Nephron progenitor cell (in vitro differentiated cells): ENCODE measurements around the gene ANAPC13.

Experiments used
- DNase-seq: peaks from one replicate; pipeline ENCODE4 v3.0.0; 2021
- H3K27ac Mint-ChIP-seq: 2 replicates; pipeline ENCODE4 v1.8.0; 2021; ENCODE audit warnings: mild to moderate bottlenecking, moderate library complexity, mixed read lengths
- H3K27me3 Mint-ChIP-seq: 2 replicates; pipeline ENCODE4 v1.8.0; 2021; ENCODE audit warnings: mild to moderate bottlenecking, low read depth, mixed read lengths; ENCODE audit not compliant: poor library complexity
- H3K36me3 Mint-ChIP-seq: 2 replicates; pipeline ENCODE4 v1.8.0; 2021; ENCODE audit warnings: low read depth, mixed read lengths
- H3K4me1 Mint-ChIP-seq: 2 replicates; pipeline ENCODE4 v1.8.0; 2021; ENCODE audit warnings: mixed read lengths
- H3K4me3 Mint-ChIP-seq: 2 replicates; pipeline ENCODE4 v1.8.0; 2021; ENCODE audit warnings: mild to moderate bottlenecking, moderate library complexity, mixed read lengths
- H3K9me3 Mint-ChIP-seq: 2 replicates; pipeline ENCODE4 v1.8.0; 2021; ENCODE audit warnings: mild to moderate bottlenecking, moderate library complexity, mixed read lengths
- TF ChIP-seq, protein P1 (sequence below): fragments of 200-600 bp; sonication (generic); IDR thresholded peaks from 2 replicates; pipeline ENCODE4 v1.5.0; 2021; ENCODE audit warnings: antibody characterized with exemption

ANAPC13 gene

DNA sequence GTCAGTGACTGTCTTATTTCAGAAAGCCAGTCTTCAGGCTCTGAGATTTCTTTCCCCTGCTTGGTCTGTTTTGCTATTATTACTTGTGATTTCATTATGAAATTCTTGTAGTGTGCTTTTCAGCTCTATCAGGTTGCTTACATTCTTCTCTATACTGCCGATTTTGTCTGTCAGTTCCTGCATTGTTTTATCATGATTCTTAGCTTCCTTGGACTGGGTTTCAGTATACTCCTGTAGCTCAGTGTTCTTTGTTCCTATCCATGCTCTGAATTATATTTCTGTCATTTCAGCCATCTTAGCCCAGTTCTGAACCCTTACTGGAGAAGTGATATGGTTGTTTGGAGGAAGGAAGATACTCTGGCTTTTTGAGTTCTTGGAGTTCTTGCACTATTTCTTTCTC lies 40.5 kb upstream of the ANAPC13 start:
- Mint-ChIP-seq H3K27ac (no peak overlapping the region), H3K4me3 (no peak overlapping the region), H3K9me3 (peaks cover 49% of the 10 kb centered on the region), H3K36me3 (peaks cover 67% of the 10 kb centered on the region), H3K4me1 (no peaks in the 10 kb centered on the region), H3K27me3 (no peaks in the 10 kb centered on the region)
- TF ChIP-seq, protein P1, sequence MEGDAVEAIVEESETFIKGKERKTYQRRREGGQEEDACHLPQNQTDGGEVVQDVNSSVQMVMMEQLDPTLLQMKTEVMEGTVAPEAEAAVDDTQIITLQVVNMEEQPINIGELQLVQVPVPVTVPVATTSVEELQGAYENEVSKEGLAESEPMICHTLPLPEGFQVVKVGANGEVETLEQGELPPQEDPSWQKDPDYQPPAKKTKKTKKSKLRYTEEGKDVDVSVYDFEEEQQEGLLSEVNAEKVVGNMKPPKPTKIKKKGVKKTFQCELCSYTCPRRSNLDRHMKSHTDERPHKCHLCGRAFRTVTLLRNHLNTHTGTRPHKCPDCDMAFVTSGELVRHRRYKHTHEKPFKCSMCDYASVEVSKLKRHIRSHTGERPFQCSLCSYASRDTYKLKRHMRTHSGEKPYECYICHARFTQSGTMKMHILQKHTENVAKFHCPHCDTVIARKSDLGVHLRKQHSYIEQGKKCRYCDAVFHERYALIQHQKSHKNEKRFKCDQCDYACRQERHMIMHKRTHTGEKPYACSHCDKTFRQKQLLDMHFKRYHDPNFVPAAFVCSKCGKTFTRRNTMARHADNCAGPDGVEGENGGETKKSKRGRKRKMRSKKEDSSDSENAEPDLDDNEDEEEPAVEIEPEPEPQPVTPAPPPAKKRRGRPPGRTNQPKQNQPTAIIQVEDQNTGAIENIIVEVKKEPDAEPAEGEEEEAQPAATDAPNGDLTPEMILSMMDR = no peak
- no peak for DNase-seq

DNA sequence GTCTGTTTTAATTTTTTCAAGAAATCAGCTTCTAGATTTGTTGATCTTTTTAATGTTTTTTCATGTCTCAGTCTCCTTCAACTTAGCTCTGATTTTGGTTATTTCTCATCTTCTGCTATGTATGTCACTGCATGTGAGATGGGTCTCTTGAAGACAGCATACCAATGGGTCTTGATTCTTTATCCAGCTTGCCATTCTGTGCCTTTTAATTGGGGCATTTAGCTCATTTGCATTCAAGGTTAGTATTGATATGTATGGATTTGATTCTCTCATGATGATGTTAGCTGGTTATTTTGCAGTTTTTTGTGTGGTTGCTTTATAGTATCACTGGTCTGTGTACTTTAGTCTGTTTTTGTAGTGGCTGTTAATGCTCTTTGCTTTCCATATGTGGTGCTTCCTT lies 39.5 kb upstream of the ANAPC13 start:
- DNase-seq = no peak
- TF ChIP-seq, protein P1 = no peak
- H3K36me3 Mint-ChIP-seq = peaks cover 76% of the 10 kb centered on the region
- H3K4me1 Mint-ChIP-seq = no peaks in the 10 kb centered on the region
- no peaks in the 10 kb centered on the region for H3K27me3 Mint-ChIP-seq
- no peak overlapping the region for H3K27ac Mint-ChIP-seq
- H3K9me3 Mint-ChIP-seq = peaks cover 58% of the 10 kb centered on the region
- H3K4me3 Mint-ChIP-seq = no peak overlapping the region

DNA sequence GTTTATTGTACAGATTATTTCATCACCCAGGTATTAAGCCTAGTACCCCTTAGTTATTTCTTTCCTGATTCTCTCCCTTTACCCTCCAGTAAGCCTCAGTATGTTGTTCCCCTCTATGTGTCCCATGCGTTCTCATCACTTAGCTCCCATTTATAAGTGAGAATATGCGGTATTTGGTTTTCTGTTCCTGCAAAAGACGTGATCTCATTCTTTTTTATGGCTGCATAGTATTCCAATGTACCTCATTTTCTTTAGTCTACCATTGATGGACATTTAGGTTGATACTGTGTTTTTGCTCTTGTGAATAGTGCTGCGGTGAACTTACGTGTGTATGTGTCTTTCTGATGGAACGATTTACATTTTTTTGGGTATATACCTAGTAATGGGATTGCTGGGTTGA lies 36.8 kb upstream of the ANAPC13 start:
- TF ChIP-seq, protein P1 = no peak
- peaks cover 96% of the 10 kb centered on the region for H3K36me3 Mint-ChIP-seq
- no peaks in the 10 kb centered on the region for H3K4me1 Mint-ChIP-seq
- H3K4me3 Mint-ChIP-seq = no peak overlapping the region
- H3K27ac Mint-ChIP-seq = peak overlapping the region; percentile 60
- DNase-seq = no peak
- peaks cover 84% of the 10 kb centered on the region for H3K9me3 Mint-ChIP-seq
- no peaks in the 10 kb centered on the region for H3K27me3 Mint-ChIP-seq

DNA sequence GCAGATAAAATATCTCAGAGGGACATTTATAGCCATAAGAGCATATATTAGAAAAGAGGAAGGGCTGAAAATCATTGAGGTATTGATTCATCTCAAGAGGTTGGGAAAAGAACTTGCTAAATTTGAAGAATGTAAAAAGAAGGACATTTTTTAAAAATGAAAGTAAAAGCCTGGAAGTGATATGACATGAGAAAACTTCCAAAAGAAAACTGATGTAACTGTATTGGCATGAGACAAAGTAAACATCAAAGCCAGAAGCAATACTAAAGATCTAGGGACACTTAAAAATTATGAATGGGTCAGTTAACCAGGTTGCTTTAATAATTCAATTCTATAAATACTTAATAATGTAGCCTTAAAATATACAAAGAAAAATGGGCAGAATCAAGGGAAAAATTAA lies 32.0 kb upstream of the ANAPC13 start:
- no peak overlapping the region for H3K4me3 Mint-ChIP-seq
- H3K27ac Mint-ChIP-seq = no peak overlapping the region
- H3K4me1 Mint-ChIP-seq = peaks cover 13% of the 10 kb centered on the region
- peaks cover 94% of the 10 kb centered on the region for H3K36me3 Mint-ChIP-seq
- H3K9me3 Mint-ChIP-seq = peaks cover 49% of the 10 kb centered on the region
- no peak for DNase-seq
- no peaks in the 10 kb centered on the region for H3K27me3 Mint-ChIP-seq
- TF ChIP-seq, protein P1 = no peak

DNA sequence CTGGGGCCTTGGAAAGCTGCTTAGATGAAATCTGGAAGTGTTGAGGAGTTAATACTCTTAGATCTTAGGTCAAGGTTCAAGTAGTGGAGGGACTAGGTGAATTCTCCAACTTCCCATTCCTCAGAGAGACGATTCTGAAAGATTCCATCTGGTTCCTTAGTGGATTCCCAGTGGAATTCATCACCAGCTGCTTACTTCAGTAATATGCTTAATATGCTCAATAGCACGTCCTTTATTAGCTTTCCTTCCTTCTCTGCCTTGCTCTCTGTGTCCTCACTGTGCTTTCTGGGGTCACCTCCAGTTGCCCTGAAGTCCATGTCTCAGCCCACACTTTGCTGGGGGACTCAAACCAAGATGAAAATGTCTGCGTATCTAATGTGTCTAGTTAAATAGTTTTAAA lies 31.1 kb upstream of the ANAPC13 start:
- TF ChIP-seq, protein P1 = no peak
- no peaks in the 10 kb centered on the region for H3K27me3 Mint-ChIP-seq
- H3K36me3 Mint-ChIP-seq = peaks cover 85% of the 10 kb centered on the region
- peaks cover 13% of the 10 kb centered on the region for H3K4me1 Mint-ChIP-seq
- no peak for DNase-seq
- H3K27ac Mint-ChIP-seq = peak overlapping the region; percentile 80
- no peak overlapping the region for H3K4me3 Mint-ChIP-seq
- peaks cover 40% of the 10 kb centered on the region for H3K9me3 Mint-ChIP-seq

DNA sequence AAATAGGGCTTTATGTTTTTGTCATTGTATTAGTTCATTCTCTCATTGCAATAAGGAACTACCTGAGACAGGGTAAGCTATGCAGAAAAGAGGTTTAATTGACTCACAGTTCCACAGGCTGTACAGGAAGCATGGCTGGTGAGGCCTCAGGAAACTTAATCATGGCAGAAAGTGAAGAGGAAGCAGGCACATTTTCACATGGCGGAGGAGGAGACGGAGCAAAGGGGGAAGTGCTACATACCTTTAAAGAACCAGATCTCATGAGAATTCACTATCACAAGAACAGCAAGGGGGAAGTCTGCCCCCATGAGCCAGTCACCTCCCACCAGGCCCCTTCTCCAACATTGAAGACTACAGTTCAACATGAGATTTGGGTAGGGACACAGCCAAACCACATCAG lies 25.7 kb upstream of the ANAPC13 start:
- Mint-ChIP-seq H3K4me1 (peaks cover 7% of the 10 kb centered on the region), H3K36me3 (peaks cover 79% of the 10 kb centered on the region), H3K9me3 (no peaks in the 10 kb centered on the region), H3K27me3 (no peaks in the 10 kb centered on the region), H3K27ac (peak overlapping the region; percentile 64), H3K4me3 (no peak overlapping the region)
- TF ChIP-seq, protein P1 = no peak
- no peak for DNase-seq
